ENCODE data around the gene C1QTNF4. TPM values are rescaled to one million over a fixed set of nuclear protein-coding genes. Genes with fewer than 3 reads are reported as not detected.
"Not testable (repeated sequence)": the region's sequence is repeated elsewhere in the genome, so short reads cannot be mapped to it uniquely, and the experiment has no call there.

The C1QTNF4 gene
- polyA plus RNA-seq (2011; rRNA removed): 0.04 and 0.05 TPM in 2 replicates
- polyA minus RNA-seq (2011; rRNA and poly(A)+ RNA removed): not detected in 2 replicates

- POLR2A ChIA-PET: no interaction called here
- Histone ChIP-seq H3K27me3 (ENCODE audit: control insufficient read depth, insufficient read depth, low read length) (peaks cover 42% of the 10 kb centered on the region), H3K4me3 (ENCODE audit: low read depth, low read length) (peak within 1 kb of the TSS; percentile 21), H3K36me3 (ENCODE audit: control insufficient read depth, insufficient read depth, low read length) (no peaks in the 10 kb centered on the region)
- CTCF ChIA-PET: interaction anchor here (1.4 kb wide), 1 partner anchor 17 kb away, joined by 3 read pairs; no protein-coding TSS in a partner anchor
- no peak for DNase-seq (ENCODE audit: low read depth)
- TF ChIP-seq CTCF (IDR thresholded peaks at IDR 0.05; ENCODE audit: insufficient read depth, low read depth, low read length): no peak
Observed at GRCh38 chr11:47593934-47594855, at the start of gene C1QTNF4. Gene C1QTNF4, minus strand, starts transcription at chr11:47594411. Its CDS starts 3,601 bp downstream, at chr11:47590810.

DNA sequence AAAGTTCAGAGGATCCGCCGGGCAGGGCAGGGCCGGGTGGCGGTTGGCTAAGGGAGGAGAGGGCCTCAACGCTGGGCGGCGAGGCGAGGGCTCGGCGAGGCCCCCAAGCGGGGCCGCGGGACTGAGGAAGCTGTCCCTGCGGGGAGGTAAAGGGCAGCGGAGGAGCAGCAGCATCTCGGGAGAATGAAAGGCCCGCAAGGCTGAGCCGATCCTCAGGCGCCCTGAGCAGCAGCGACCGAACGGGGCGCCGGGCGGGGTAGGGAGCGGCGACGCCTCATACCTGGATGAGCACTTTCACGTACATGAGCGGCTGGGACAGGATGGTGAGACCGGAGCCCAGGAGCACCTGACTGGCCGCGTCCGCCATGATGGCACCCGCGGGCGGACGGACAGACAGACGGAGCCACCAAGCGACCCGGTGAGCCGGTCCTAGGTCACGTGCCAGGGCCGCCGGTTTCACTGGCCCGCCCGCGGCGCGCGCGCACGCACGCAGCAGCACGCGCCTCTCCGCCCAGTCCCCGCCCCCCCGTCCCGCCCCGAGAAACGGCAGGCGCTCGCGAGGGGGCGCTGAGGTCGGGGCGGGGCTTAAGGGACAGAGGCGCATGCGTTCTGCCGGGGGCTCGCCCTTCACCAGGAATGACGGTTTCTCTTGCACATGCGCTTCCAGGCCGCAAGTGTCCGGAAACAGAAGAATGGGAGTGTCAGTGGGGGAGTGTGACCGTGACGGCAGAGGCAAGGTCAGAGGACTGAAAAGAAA, 48.1 kb upstream of the C1QTNF4 start, which contains the start of gene MTCH2:
MTCH2 (minus strand) TSS at position 461 of the 757 bp plus-strand sequence; CDS start at position 367, 94 bp downstream.
- no peaks in the 10 kb centered on the region for H3K27me3 ChIP-seq (ENCODE audit: control insufficient read depth, insufficient read depth, low read length)
- peak; percentile 81 for DNase-seq (ENCODE audit: low read depth)
- ChIA-PET CTCF (no interaction called here), POLR2A (no interaction called here)
- peak; percentile 26; the same call in 1 of the 2 replicates for TF ChIP-seq CTCF (IDR thresholded peaks at IDR 0.05; ENCODE audit: insufficient read depth, low read depth, low read length)
- H3K36me3 ChIP-seq (ENCODE audit: control insufficient read depth, insufficient read depth, low read length): no peaks in the 10 kb centered on the region; the same call in 1 of the 2 replicates
- H3K4me3 ChIP-seq (ENCODE audit: low read depth, low read length): peak within 1 kb of the TSS; percentile 96

DNA sequence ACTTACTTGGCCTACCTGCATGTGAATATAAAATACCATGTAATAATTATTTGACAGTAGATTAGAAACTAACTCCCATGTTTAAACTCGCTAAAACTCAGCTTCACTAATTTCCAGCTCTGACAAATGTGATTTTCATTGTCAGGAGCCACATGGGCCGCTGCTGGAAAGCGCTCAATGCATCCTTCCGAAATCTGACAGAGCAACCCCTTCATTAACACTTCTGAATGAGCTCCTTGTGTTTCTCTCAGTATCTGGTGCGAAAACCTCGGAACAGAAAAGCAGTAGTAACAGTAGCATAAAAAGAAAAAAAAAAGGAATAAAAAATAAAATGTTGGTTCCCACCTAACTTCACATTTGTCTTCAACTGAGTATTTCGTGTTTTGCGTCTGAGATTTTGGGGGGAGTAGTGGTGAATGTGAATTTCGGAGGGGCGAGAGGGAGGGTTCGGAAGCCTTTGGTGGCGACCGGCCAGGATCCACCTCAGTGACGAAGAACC, 47.4 kb upstream of the C1QTNF4 start:
- H3K27me3 ChIP-seq (ENCODE audit: control insufficient read depth, insufficient read depth, low read length): no peaks in the 10 kb centered on the region
- ChIA-PET CTCF (no interaction called here), POLR2A (no interaction called here)
- peak overlapping the region; percentile 96 for H3K4me3 ChIP-seq (ENCODE audit: low read depth, low read length)
- DNase-seq (ENCODE audit: low read depth): no peak
- no peaks in the 10 kb centered on the region; the same call in 1 of the 2 replicates for H3K36me3 ChIP-seq (ENCODE audit: control insufficient read depth, insufficient read depth, low read length)
- TF ChIP-seq CTCF (IDR thresholded peaks at IDR 0.05; ENCODE audit: insufficient read depth, low read depth, low read length): no peak

- POLR2A ChIA-PET; DNase-seq (ENCODE audit: low read depth): not testable (repeated sequence)
- CTCF ChIA-PET: interaction anchor here (0.6 kb wide), 1 partner anchor 134 kb away, joined by 5 read pairs; no protein-coding TSS in a partner anchor
Observed at GRCh38 chr11:47640506-47640905, 46.3 kb upstream of the C1QTNF4 start.

DNA sequence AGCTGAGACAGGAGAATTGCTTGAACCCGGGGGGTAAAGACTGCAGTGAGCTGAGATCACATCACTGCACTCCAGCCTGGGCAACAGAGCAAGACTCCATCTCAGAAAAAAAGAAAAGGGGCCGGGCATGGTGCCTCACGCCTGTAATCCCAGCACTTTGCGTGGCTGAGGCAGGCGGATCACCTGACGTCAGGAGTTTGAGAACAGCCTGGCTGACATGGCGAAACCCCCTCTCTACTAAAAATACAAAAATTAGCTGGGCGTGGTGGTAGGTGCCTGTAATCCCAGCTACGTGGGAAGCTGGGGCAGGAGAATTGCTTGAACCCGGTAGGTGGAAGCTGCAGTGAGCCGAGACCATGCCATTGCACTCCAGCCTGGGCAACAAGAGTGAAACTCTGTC, 42.1 kb upstream of the C1QTNF4 start:
- H3K36me3 ChIP-seq (ENCODE audit: control insufficient read depth, insufficient read depth, low read length); H3K27me3 ChIP-seq (ENCODE audit: control insufficient read depth, insufficient read depth, low read length); POLR2A ChIA-PET; H3K4me3 ChIP-seq (ENCODE audit: low read depth, low read length); DNase-seq (ENCODE audit: low read depth): not testable (repeated sequence)
- CTCF ChIA-PET: interaction anchor here (0.9 kb wide), 1 partner anchor 19 kb away, joined by 3 read pairs; no protein-coding TSS in a partner anchor

More at GRCh38 chr11:47640506-47640905, 46.3 kb upstream of the C1QTNF4 start:
- H3K27me3 ChIP-seq (ENCODE audit: control insufficient read depth, insufficient read depth, low read length); H3K36me3 ChIP-seq (ENCODE audit: control insufficient read depth, insufficient read depth, low read length); H3K4me3 ChIP-seq (ENCODE audit: low read depth, low read length): not testable (repeated sequence)

Data from BJ (cell line).